Activated CD4-positive, alpha-beta T cell treated with anti-CD3 and anti-CD28 coated beads for 1 hour (primary cell): ENCODE data around the gene GOLGA6L26.
"Not testable (repeated sequence)": the region's sequence is repeated elsewhere in the genome, so short reads cannot be mapped to it uniquely, and the experiment has no call there.

Experiments
- DNase-seq: peaks from one replicate; pipeline ENCODE4 v3.0.0-alpha.2; 2020

Gene GOLGA6L26

GRCh38 chr15:23334096-23334495 is at the start of gene GOLGA6L26:
Gene GOLGA6L26, minus strand, starts transcription at chr15:23334196. Its CDS starts 61 bp downstream, at chr15:23334135.
- DNase-seq: not testable (repeated sequence)

- not testable (repeated sequence) for DNase-seq
Observed at GRCh38 chr15:23381192-23381591, 47.2 kb upstream of the GOLGA6L26 start.

GRCh38 chr15:23380700-23381099 is 46.7 kb upstream of the GOLGA6L26 start:
- not testable (repeated sequence) for DNase-seq

- DNase-seq: not testable (repeated sequence)
Observed at GRCh38 chr15:23378946-23379345, 45.0 kb upstream of the GOLGA6L26 start.

- not testable (repeated sequence) for DNase-seq
Observed at GRCh38 chr15:23374226-23374625, 40.2 kb upstream of the GOLGA6L26 start.

DNA sequence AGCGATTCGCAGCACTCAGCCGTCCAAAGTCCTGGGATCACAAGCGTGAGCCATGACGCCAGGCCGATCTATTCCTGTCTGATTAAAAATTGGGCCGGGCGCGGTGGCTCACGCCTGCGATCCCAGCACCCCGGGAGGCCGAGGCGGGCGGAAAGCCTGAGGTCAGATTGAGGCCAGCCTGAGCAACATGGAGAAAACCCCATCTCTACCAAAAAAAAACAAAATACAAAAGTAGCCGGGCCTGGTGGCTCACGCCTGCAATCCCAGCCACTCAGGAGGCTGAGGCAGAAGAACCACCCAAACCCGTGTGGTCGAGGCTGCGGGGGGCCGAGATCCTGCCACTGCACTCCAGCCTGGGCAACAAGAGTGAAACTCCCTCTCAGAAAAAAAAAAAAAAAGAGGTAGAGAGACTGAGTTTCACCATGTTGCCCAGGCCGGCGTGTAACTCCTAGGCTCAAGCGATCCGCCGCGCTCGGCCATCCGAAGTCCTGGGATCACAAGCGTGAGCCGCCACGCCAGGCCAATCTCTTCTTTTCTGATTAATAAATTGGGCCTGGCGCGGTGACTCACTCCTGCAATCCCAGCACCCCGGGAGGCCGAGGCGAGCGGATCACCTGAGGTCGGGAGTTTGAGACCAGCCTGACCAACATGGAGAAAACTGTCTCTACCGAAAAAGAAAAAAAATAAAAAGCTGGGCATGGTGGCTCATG is 39.0 kb upstream of the GOLGA6L26 start:
- DNase-seq: not testable (repeated sequence)

GRCh38 chr15:23372284-23372683 is 38.3 kb upstream of the GOLGA6L26 start:
- no peak for DNase-seq

DNA sequence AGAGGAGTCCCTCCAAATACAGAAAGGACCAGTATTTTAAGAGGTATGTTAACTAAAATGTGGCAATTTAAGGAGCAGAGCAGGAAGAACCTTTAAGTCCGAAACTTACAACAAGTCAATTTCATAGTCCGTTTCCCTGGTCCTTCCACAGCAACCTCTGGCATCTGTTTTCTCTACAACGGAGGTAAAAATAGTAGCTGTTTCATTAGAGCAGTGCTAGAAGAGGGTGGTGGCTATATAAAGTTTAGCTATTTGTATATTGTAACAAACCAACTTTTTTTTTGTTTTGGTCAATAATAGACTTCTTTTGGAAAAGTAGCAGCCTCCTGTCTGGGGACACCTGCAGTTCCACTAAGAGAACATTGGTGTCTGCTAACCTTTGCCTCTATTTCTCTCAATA is 37.9 kb upstream of the GOLGA6L26 start:
- not testable (repeated sequence) for DNase-seq

GRCh38 chr15:23371134-23371533 is 37.1 kb upstream of the GOLGA6L26 start:
- not testable (repeated sequence) for DNase-seq

DNA sequence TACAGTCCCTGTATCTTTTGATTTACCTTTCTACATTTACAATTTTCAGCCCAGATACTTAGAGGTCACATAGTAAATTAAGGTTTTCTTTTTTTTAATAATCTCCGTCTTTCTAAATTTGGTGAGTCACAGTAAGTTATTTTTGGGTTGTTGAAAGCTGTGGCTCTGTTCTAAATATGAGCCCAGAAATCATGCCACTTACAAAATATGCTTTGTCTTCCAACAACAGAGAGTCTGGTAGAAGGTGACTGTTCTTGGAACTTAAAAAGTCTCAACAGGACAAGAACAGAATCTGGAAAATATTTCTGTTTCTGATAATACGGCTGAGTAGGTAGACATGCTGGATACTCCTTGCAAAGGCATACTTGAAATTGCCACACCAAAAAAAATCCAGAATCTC is 36.6 kb upstream of the GOLGA6L26 start:
- DNase-seq: no peak

GRCh38 chr15:23364261-23364660 is 30.3 kb upstream of the GOLGA6L26 start:
- DNase-seq: not testable (repeated sequence)

DNA sequence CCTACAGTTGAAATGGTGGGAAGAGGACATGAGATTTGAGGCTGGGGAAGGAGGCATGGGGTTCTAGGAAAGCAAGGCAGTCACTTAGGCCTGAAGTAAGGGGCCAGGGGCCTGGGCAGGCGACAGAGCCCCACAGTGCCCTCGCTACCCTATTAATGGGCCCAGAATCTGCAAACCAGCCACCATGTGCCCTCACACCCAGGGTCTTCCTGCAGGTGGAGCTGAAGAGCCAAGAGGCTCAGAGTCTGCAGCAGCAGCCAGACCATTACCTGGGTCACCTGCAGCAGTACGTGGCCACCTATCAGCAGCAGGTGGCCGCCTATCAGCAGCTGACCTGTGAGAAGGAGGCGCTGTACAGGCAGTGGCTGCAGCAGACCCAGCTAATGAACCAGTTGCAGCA is 28.6 kb upstream of the GOLGA6L26 start:
- DNase-seq: not testable (repeated sequence)

DNA sequence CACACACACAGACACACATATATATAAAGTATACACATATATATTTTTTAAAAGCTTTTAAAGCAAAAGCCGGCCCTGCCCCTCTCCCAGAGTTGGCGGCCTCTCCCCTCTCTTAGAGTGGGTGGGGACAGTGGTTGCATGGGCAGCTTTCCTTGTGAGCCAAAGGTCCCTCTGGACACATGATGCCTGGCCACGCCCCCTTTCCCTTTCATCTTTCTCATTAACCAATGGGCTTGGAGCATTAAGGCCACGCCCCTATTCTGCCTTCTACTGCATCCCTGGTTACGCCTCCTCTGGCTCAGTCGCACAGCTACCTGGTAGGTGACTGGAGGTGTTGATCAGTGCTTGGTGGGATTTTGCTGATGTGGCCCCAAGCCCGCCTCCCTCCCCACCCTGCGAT is 20.5 kb upstream of the GOLGA6L26 start, which contains the start of gene GOLGA8S:
Gene GOLGA8S (plus strand): TSS at position 301 of the 400 bp plus-strand sequence. CDS start 62 bp downstream, at position 363.
- not testable (repeated sequence) for DNase-seq

DNA sequence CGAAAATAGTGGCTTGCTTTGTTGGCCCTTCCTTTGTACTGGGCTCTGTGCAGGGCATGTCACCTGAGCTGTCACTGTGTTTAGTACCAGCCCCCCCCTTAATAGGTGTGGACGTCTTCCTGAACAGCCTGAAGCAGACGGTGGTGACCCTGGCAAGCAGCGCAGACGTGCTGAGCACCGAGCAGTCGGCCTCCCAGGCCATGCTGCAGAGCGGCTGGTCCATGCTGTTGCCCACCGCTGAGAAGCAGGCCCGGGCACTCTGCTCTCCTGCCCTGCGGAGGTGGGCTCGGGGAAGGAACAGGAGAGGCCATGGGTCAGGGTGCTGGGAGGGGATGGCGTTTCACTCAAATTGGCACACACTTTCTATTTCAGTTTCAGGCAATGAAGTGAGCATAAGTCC is 22.8 kb downstream of the GOLGA6L26 start:
- DNase-seq: not testable (repeated sequence)

GRCh38 chr15:23305921-23306320 is 28.1 kb downstream of the GOLGA6L26 start:
- DNase-seq: not testable (repeated sequence)

DNA sequence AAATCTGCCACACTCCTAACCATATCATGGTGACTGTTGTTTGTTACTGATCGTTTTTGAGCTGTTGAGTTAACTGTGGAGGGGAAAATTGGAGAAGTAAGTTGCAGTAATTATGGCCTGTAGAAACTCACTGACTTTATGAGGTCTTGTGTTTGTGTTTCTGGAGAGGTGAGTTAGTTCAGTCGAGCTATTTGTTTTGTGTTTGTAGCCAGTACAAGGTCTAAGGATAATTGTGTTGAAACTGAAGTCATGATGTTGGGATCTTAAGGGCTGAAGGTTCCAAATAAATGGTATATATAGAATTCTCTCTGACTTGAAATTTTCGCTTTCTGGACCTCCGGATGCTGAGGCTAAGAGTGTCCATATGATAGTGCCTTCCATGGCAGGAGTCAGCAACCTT is 29.2 kb downstream of the GOLGA6L26 start:
- DNase-seq: not testable (repeated sequence)

GRCh38 chr15:23304267-23304666 is 29.7 kb downstream of the GOLGA6L26 start:
- not testable (repeated sequence) for DNase-seq

DNA sequence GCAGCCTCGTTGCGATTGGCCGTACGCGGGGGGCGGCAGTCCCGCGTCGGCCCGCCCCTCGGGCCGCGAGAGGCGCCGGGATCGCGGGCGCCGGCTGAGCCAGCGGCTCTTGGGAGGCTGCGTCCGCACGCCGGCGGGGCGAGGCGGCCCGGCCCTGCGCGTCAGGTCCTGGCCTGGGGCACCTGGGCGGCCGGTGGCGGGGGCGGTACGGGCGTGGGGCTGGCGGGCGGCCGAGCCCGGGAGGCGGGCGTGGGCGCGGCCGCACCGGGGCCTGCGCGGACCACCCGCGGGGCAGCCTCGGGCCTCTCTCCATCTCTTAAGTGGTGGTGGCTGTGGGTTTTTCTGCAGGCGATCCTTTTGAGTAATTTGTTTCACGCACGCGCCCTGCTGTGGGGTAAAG is 30.3 kb downstream of the GOLGA6L26 start:
- DNase-seq: not testable (repeated sequence)

- DNase-seq: not testable (repeated sequence)
Observed at GRCh38 chr15:23303246-23303645, 30.8 kb downstream of the GOLGA6L26 start.
